Measurements from ENCODE around the gene NDUFV3.

DNA sequence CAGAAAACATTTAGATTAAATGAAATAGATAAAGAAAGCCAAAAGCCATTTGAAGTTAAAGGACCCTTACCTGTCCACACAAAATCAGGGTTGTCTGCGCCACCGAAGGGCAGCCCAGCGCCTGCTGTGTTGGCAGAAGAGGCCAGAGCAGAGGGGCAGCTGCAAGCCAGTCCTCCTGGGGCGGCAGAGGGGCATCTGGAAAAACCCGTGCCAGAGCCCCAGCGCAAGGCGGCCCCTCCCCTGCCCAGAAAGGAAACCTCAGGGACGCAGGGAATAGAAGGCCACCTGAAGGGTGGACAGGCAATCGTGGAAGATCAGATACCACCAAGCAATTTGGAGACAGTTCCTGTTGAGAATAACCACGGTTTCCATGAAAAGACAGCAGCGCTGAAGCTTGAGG is 10.7 kb downstream of the NDUFV3 start:
- TF ChIP-seq, protein P1, sequence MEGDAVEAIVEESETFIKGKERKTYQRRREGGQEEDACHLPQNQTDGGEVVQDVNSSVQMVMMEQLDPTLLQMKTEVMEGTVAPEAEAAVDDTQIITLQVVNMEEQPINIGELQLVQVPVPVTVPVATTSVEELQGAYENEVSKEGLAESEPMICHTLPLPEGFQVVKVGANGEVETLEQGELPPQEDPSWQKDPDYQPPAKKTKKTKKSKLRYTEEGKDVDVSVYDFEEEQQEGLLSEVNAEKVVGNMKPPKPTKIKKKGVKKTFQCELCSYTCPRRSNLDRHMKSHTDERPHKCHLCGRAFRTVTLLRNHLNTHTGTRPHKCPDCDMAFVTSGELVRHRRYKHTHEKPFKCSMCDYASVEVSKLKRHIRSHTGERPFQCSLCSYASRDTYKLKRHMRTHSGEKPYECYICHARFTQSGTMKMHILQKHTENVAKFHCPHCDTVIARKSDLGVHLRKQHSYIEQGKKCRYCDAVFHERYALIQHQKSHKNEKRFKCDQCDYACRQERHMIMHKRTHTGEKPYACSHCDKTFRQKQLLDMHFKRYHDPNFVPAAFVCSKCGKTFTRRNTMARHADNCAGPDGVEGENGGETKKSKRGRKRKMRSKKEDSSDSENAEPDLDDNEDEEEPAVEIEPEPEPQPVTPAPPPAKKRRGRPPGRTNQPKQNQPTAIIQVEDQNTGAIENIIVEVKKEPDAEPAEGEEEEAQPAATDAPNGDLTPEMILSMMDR (IDR thresholded peaks at IDR 0.05; ENCODE audit: control extremely low read depth in 1 of 3, insufficient read depth in 1 of 3, low read depth in 1 of 3, low read length in 3 of 3) = no peak
- no peak for TF ChIP-seq POLR2AphosphoS5 (IDR thresholded peaks at IDR 0.05; ENCODE audit: low read depth, low read length)
- no peak for TF ChIP-seq RFX5 (IDR thresholded peaks at IDR 0.05; ENCODE audit: borderline replicate concordance, low read depth, low read length)
- TF ChIP-seq POLR2A (IDR thresholded peaks at IDR 0.05; ENCODE audit: control extremely low read depth in 1 of 2, low read depth in 2 of 2, low read length in 2 of 2) = no peak
- no peak for TF ChIP-seq RAD21 (IDR thresholded peaks at IDR 0.05 in 1 of 2, conservative IDR thresholded peaks at IDR 0.05 in 1 of 2; ENCODE audit: low read depth in 2 of 2, low read length in 2 of 2)
- TF ChIP-seq EZH2 (IDR thresholded peaks at IDR 0.05; ENCODE audit: low read depth, low read length, severe bottlenecking) = no peak
- TF ChIP-seq SP2 (IDR thresholded peaks at IDR 0.05; ENCODE audit: low read length) = no peak
- no peak for TF ChIP-seq JUND (IDR thresholded peaks at IDR 0.05; ENCODE audit: low read length)
- TF ChIP-seq SIN3A (conservative IDR thresholded peaks at IDR 0.05 in 1 of 2, IDR thresholded peaks at IDR 0.05 in 1 of 2; ENCODE audit: low read depth in 1 of 2, low read length in 2 of 2) = no peak
- no peak for TF ChIP-seq SP1 (IDR thresholded peaks at IDR 0.05; ENCODE audit: low read depth, low read length)
- TF ChIP-seq, protein P2, sequence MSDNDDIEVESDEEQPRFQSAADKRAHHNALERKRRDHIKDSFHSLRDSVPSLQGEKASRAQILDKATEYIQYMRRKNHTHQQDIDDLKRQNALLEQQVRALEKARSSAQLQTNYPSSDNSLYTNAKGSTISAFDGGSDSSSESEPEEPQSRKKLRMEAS (IDR thresholded peaks at IDR 0.05) = no peak
- TF ChIP-seq TAF1 (IDR thresholded peaks at IDR 0.05; ENCODE audit: low read depth, low read length) = no peak

All from H1 (cell line).